Renal pelvis (tissue), 4 donors: ENCODE results near the gene MESP2. TPM values are rescaled to one million over a fixed set of nuclear protein-coding genes. Genes with fewer than 3 reads are reported as not detected.
"Not testable (repeated sequence)": the region's sequence is repeated elsewhere in the genome, so short reads cannot be mapped to it uniquely, and the experiment has no call there.

Experiments used
- DNase-seq: peaks from one replicate; pipeline ENCODE4 v3.0.0-alpha.2; 2013
- polyA plus RNA-seq, 3 donors: library from polyadenylated mRNA; unstranded; fragments of 120-200 nt; gene quantifications; one replicate each; pipeline ENCODE4 v1.2.1, GENCODE V29; 2013; ENCODE audit not compliant: insufficient read length in 3 of 3

The MESP2 gene
- polyA plus RNA-seq, 3 donors, result 0.44 to 0.49 (median 0.47) TPM

GRCh38 chr15:89777782-89778380 lies 1.7 kb downstream of the MESP2 start:
- no peak for DNase-seq

GRCh38 chr15:89778861-89779260 lies 2.7 kb downstream of the MESP2 start:
- no peak for DNase-seq

GRCh38 chr15:89780601-89781000 lies 4.5 kb downstream of the MESP2 start:
- no peak for DNase-seq

GRCh38 chr15:89781055-89781454 lies 4.9 kb downstream of the MESP2 start:
- DNase-seq, result no peak

- DNase-seq, result no peak
These were observed 5.9 kb downstream of the MESP2 start for GRCh38 chr15:89781891-89782618.

DNA sequence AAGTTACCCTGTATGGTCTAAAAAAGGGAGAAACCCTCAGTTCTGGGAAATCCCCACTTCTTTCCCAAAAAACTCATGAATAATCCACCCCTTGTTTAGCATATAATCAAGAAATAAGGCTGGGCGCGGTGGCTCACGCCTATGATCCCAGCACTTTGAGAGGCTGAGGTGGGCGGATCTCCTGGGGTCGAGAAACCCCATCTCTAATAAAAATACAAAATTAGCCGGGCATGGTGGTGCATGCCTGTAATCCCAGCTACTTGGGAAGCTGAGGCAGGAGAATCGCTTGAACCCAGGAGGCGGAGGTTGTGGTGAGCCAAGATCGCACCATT lies 6.5 kb downstream of the MESP2 start:
- not testable (repeated sequence) for DNase-seq

DNA sequence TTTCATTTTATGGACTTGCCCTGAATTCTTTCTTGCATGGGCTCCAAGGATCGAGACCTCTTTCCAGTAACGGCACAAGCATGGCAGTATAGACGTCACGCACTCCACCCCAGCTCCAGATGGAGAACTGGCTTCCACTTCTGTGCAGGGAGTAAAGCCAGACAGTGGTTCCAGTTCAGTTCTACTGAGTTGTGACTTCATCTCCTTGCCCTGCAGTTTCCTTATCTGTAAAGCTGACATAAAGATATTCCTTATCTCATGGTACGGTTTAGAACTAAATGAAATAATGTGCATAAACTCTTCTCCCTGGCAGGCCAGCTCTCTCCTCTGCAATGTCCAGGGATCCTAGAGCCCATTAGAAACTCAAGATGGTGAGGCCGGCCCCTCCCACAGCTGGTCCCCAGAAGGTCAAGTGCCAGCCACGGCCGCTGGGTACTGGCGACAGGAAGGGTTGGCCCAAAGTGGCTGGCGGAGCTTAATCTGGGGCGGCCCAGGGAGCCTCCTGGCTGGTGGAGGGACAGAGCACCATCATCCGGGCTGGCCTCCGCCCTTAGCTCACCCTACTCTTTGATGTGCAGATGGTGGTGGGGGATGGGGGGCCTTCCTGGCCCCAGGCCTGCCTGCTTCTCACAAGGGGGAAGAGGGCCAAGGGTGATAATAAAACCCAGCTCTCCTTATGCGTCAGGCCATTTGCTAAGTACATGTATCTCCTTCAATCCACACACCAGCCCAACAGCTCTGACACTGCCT lies 7.2 kb downstream of the MESP2 start:
- DNase-seq, result no peak

DNA sequence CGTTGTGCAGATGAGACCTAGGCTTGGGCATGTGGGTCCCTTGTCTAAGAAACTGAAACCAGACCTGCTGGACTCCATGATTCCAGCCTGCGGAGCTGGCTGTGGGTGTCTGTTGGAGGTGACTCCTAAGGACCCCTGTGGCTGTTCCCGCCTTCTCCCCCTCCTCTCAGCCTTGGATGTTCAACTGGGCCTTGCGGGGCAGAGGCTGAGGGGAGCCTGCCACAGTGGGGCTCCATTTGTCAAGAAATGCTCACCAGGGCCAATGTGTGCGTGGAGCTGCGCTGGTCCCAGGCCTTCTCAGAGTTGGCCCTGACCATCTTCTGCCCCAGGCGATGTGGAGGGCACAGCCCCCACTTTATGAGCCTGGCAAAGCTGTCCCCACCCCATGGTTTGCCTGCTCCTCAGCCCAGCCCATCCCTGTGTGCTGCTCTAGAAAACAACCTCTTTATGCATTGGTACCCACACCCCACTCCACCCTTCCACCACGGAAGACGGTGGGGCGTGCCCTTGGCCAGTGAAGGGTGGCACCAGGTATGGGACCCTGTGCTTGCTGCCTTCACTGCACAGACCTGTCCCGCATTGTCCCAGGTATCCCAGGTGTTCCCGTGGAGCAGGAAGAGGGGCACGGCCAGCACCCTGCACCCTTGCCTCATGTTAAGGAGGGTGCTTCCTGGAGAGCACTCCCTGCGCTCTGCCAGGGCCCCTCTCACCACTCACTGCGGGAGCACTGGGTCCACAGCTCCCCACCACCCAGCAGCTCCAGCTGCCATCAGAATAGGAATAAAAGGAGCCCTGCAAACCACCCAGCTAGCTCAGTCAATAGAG lies 7.9 kb downstream of the MESP2 start:
- no peak for DNase-seq

DNA sequence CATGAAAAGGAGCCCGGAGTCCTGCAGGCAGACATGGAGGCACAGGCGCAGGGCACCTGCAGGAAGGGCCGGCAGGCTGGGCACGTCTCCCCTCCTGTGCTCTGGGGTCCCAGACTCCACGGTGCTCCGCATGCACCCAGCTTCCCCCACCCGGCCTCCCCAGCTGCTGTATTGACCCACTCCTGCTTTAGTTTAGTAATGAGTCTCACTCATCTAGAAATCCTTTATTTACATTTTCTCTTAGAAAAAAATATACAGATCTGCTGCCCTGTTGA lies 8.5 kb downstream of the MESP2 start:
- DNase-seq, result no peak

GRCh38 chr15:89785064-89785773 lies 9.1 kb downstream of the MESP2 start:
- no peak for DNase-seq

DNA sequence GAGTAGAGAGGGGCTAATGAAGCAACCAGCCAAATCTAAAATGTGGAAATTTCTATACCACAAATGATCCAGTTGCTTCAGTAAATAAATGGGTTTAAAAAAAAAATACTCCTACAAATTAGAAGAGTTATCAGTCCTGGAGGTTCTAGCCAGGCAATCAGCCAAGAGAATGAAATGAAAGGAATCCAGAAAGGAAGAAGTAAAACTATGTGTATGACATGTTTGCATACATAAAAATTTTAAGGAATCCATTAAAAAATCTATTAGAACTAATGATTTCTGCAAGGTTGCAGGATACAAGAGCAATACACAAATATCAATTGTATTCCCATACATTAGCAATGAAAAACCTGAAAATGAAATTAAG lies 9.6 kb downstream of the MESP2 start:
- DNase-seq, result no peak

GRCh38 chr15:89787944-89788343 lies 11.8 kb downstream of the MESP2 start:
- no peak for DNase-seq

DNA sequence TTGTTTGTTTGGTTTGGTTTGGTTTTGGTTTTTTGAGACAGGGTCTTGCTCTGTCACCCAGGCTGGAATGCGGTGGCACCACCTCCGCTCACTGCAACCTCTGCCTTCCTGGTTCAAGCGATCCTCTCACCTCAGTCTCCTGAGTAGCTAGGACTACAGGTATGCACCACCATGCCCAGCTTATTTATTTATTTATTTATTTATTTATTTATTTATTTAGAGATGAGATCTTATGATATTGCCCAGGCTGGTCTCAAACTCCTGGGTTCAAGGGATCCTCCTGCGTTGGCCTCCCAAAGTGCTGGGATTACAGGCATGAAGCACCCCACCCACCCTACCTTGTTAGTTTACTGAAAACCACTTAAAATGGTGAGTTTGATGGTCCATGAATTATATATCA lies 12.5 kb downstream of the MESP2 start:
- DNase-seq, result not testable (repeated sequence)

- no peak for DNase-seq
These were observed 14.1 kb downstream of the MESP2 start for GRCh38 chr15:89790206-89790605.

- no peak for DNase-seq
These were observed 14.5 kb downstream of the MESP2 start for GRCh38 chr15:89790661-89791060.

- no peak for DNase-seq
These were observed 16.1 kb downstream of the MESP2 start for GRCh38 chr15:89792106-89792805.

- peak; percentile 68 for DNase-seq
These were observed 18.6 kb downstream of the MESP2 start for GRCh38 chr15:89794627-89795241.

DNA sequence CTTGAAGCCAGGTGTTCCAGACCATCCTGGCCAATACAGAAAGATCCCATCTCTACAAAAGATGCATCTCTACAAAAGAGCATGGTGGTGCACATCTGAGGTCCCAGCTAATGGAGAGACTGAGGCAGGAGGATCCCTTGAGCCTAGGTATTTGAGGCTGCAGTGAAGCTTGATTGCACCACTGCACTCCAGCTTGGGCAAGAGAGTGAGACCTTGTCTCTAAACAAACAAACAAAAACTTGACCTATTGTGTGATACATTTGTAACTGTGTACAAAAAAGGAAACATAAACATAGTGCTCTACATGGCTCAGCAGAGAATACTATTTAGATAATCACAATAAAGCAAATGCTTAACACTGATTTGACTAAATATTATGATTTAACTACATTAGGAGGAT lies 19.9 kb downstream of the MESP2 start:
- DNase-seq, result no peak

GRCh38 chr15:89797678-89798201 lies 21.6 kb downstream of the MESP2 start:
- DNase-seq, result no peak
